Natural killer cell (primary cell): ENCODE data around the gene INAVA. TPM values are rescaled to one million over a fixed set of nuclear protein-coding genes. Genes with fewer than 3 reads are reported as not detected.

Experiments
- ATAC-seq, 3 donors: fragments of 150-1000 bp in 2 of 3; fragments of 200-7000 bp in 1 of 3; cut with Tn5 transposase; 1 replicate in 1 of 3; 2 replicates in 2 of 3; pipeline ENCODE4 v1.10.0; 2021; ENCODE audit warnings: mild to moderate bottlenecking in 2 of 3, moderate library complexity in 2 of 3
- DNase-seq, 2 donors: peaks; one replicate each; pipeline versions ENCODE4 v3.0.0 to v3.0.0-alpha.2; 2013 to 2021; ENCODE audit warnings: mixed read lengths in 1 of 2
- H3K27ac ChIP-seq: one replicate; pipeline ENCODE4 v1.5.1; 2013; ENCODE audit warnings: mild to moderate bottlenecking, low read length
- H3K27me3 ChIP-seq: one replicate; pipeline ENCODE4 v1.6.1; 2013; ENCODE audit warnings: low read length; ENCODE audit not compliant: control insufficient read depth, insufficient read depth
- H3K36me3 ChIP-seq: one replicate; pipeline ENCODE4 v1.6.1; 2013; ENCODE audit warnings: low read length; ENCODE audit not compliant: control insufficient read depth, insufficient read depth
- H3K4me1 ChIP-seq: one replicate; pipeline ENCODE4 v1.6.1; 2013; ENCODE audit warnings: low read length; ENCODE audit not compliant: control insufficient read depth, insufficient read depth
- H3K4me3 ChIP-seq: one replicate; pipeline ENCODE4 v1.5.1; 2013; ENCODE audit warnings: low read length
- H3K9me3 ChIP-seq: one replicate; pipeline ENCODE4 v1.6.1; 2013; ENCODE audit warnings: low read length; ENCODE audit not compliant: control insufficient read depth, insufficient read depth
- H3K27ac Mint-ChIP-seq, 2 donors: one replicate each; pipeline ENCODE4 v1.8.0; 2022; ENCODE audit warnings: mild to moderate bottlenecking in 2 of 2, mixed read lengths in 2 of 2, moderate library complexity in 1 of 2
- H3K27me3 Mint-ChIP-seq, 2 donors: one replicate each; pipeline ENCODE4 v1.8.0; 2022; ENCODE audit warnings: low read depth in 2 of 2, mixed read lengths in 2 of 2
- H3K36me3 Mint-ChIP-seq: one replicate; pipeline ENCODE4 v1.8.0; 2022; ENCODE audit warnings: mixed read lengths
- H3K4me1 Mint-ChIP-seq, 2 donors: one replicate each; pipeline ENCODE4 v1.8.0; 2022; ENCODE audit warnings: mixed read lengths in 2 of 2
- H3K4me3 Mint-ChIP-seq: one replicate; pipeline ENCODE4 v1.8.0; 2022; ENCODE audit warnings: mild to moderate bottlenecking, moderate library complexity, mixed read lengths
- H3K9me3 Mint-ChIP-seq, 2 donors: one replicate each; pipeline ENCODE4 v1.8.0; 2022; ENCODE audit warnings: mixed read lengths in 2 of 2
- CTCF ChIP-seq: fragments of 200-600 bp; IDR thresholded peaks from one replicate; pipeline ENCODE4 v1.8.0; 2022; ENCODE audit warnings: antibody characterized with exemption
- WGBS: methylation state at CpG from one replicate; pipeline ENCODE4 v1.1.7; 2013; ENCODE audit warnings: missing lambda C conversion rate; ENCODE audit not compliant: insufficient coverage; 5-methylcytosine and 5-hydroxymethylcytosine counted together
- intact Hi-C: fragments of 100-400 bp; cut with micrococcal nuclease; formaldehyde crosslinking; loops from one replicate; pipeline ENCODE4 v1.14.2; 2022
- total RNA-seq, 4 donors: library from RNA; stranded (reverse); fragments of 120-200 nt in 1 of 4; gene quantifications; one replicate each; pipeline versions ENCODE4 v1.2.3 to v1.2.4, GENCODE V29; 2013 to 2022

INAVA gene
- total RNA-seq, 3 donors from 2014 or later (not counting 1 experiment from before 2014, with no cell fraction given) = 0.13 to 0.18 TPM; not detected in 1

DNA sequence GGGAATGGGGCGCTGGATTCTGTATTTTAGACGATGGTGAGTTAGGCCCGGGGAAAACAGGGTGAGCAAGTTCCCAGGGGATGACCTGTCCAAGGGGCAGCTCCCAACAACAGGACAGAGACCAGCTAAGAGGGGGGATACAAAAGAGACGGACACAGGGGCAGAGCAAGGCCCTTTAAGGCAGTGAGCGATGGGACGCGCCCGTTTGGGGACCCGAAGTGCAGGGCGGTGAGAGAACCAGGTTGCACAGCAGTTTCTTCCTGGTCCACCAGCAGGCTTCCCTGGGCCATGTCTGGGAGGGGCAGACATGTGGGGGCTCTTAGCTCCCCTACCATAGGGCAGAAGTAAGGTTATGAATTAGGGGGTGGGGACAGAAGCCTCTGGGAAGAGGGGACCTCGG lies 22.0 kb downstream of the INAVA start:
- Mint-ChIP-seq H3K27me3 (peaks cover 0 to 3% of the 10 kb centered on the region in 2 donors), H3K36me3 (no peaks in the 10 kb centered on the region), H3K4me3 (no peak overlapping the region), H3K9me3 (no peaks in the 10 kb centered on the region), H3K4me1 (no peaks in the 10 kb centered on the region), H3K27ac (no peak overlapping the region)
- H3K27me3 ChIP-seq = no peaks in the 10 kb centered on the region
- DNase-seq (no peak), ATAC-seq (no peak)
- H3K9me3 ChIP-seq = no peaks in the 10 kb centered on the region
- TF ChIP-seq CTCF = no peak
- no peaks in the 10 kb centered on the region for H3K4me1 ChIP-seq
- no peak overlapping the region for H3K4me3 ChIP-seq
- intact Hi-C loops = no loop called here
- no peak overlapping the region for H3K27ac ChIP-seq
- no peaks in the 10 kb centered on the region for H3K36me3 ChIP-seq
- WGBS = 93% methylated on average over 11 of the region's 11 CpGs

DNA sequence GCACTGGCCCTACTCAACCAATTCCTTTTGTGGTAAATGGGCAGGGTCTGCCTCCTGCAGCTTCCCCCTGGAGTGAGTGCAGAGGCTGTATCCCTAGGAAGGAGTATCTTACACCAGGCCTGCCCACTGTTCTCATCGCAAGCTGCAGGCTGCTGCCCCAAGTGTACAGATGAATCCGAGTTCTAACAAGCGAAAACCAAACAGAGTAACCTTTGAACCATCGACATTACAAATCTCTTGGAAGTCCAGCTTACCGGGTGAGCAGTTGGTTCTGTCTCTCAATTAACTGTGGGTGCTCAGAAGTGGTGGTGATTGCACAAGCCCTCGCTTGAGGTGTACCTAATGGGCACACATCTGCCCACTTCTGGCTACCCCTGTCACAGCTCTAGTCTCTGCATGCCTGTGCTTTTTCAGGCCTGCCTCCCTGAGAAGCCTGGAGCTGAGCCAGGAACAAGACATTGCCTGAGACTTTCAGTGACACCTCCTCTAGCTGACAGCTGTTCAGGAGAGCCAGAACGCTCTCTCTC lies 22.7 kb downstream of the INAVA start:
- intact Hi-C loops = no loop called here
- no peaks in the 10 kb centered on the region for H3K36me3 Mint-ChIP-seq
- H3K27ac ChIP-seq = no peak overlapping the region
- no peak for ATAC-seq
- H3K27ac Mint-ChIP-seq = no peak overlapping the region
- H3K9me3 Mint-ChIP-seq = no peaks in the 10 kb centered on the region
- no peak for DNase-seq
- H3K27me3 ChIP-seq = no peaks in the 10 kb centered on the region
- H3K27me3 Mint-ChIP-seq = peaks cover 0 to 3% of the 10 kb centered on the region in 2 donors
- no peak overlapping the region for H3K4me3 ChIP-seq
- no peaks in the 10 kb centered on the region for H3K4me1 Mint-ChIP-seq
- no peaks in the 10 kb centered on the region for H3K4me1 ChIP-seq
- no peak for TF ChIP-seq CTCF
- H3K4me3 Mint-ChIP-seq = no peak overlapping the region
- H3K9me3 ChIP-seq = no peaks in the 10 kb centered on the region
- 94% methylated on average over 6 of the region's 7 CpGs for WGBS
- no peaks in the 10 kb centered on the region for H3K36me3 ChIP-seq

GRCh38 chr1:200918006-200918405 lies 23.3 kb downstream of the INAVA start:
- Mint-ChIP-seq H3K27me3 (peaks cover 0 to 3% of the 10 kb centered on the region in 2 donors), H3K4me3 (no peak overlapping the region), H3K27ac (no peak overlapping the region), H3K9me3 (no peaks in the 10 kb centered on the region), H3K4me1 (no peaks in the 10 kb centered on the region), H3K36me3 (no peaks in the 10 kb centered on the region)
- no peak for DNase-seq
- TF ChIP-seq CTCF = no peak
- Histone ChIP-seq H3K9me3 (no peaks in the 10 kb centered on the region), H3K36me3 (no peaks in the 10 kb centered on the region), H3K27ac (no peak overlapping the region), H3K4me1 (no peaks in the 10 kb centered on the region), H3K4me3 (no peak overlapping the region), H3K27me3 (no peaks in the 10 kb centered on the region)
- WGBS = 90% methylated on average over 3 of the region's 3 CpGs
- intact Hi-C loops = no loop called here
- ATAC-seq = no peak

DNA sequence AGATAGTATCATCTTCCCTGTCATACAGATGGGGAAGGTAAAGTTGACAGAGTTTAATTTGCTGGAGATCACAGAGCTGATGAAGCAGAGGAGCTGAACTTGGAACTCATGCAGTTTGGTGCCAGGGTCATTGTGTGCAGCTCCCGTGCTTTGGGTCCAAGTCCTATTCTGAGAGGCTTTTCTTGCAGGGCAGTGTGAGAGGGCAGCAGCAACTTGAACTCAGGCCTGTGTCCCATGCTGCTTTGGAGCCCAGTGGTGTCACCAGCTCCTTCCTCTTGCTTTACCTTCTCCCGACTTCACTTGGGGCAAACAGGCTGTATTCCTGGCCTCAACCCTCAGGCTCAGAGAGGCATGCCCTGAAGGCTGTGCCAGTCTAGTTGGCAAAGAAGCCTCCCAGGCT lies 24.7 kb downstream of the INAVA start:
- Histone ChIP-seq H3K9me3 (no peaks in the 10 kb centered on the region), H3K27me3 (no peaks in the 10 kb centered on the region), H3K4me3 (no peak overlapping the region), H3K4me1 (no peaks in the 10 kb centered on the region), H3K27ac (no peak overlapping the region), H3K36me3 (no peaks in the 10 kb centered on the region)
- no peak for TF ChIP-seq CTCF
- DNase-seq = no peak
- Mint-ChIP-seq H3K4me1 (no peaks in the 10 kb centered on the region), H3K4me3 (no peak overlapping the region), H3K36me3 (no peaks in the 10 kb centered on the region), H3K9me3 (no peaks in the 10 kb centered on the region), H3K27me3 (peaks cover 0 to 3% of the 10 kb centered on the region in 2 donors), H3K27ac (no peak overlapping the region)
- whole genome bisulfite sequencing = 97% methylated on average over 2 of the region's 2 CpGs
- intact Hi-C loops = no loop called here
- no peak for ATAC-seq
